ENCODE data around the gene MAPK8. TPM values are rescaled to one million over a fixed set of nuclear protein-coding genes. Genes with fewer than 3 reads are reported as not detected.

Gene MAPK8
- polyA plus RNA-seq, 2 of the 4 experiments (the other 2 are of a cell fraction) = 29.6 to 71.4 TPM

DNA sequence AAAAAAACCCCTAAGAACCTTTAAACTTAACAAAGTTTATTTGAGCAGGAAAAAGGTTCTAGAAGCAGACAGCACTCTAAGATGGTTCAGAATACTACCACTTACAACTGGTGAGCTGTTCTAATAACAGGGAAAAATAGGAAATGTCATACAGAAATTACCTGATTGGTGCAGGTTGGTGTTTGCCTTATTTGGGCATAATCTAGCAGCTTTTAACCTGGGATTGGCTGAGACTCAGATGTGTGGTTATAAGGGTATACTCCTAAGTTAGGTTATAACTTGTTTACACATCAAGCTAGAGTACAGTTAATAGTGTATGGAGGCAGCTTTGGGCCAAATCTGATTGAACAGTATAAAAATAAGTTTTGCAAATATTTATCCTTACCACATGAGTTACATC is 59.8 kb downstream of the MAPK8 start:
- no peaks in the 10 kb centered on the region for H3K9me3 ChIP-seq
- DNase-seq (ENCODE audit: low read depth in 1 of 2, low spot score in 1 of 2) = peak in 1 of 2 experiments; percentile 41
- peaks cover 34% of the 10 kb centered on the region for H3K4me1 ChIP-seq
- CTCF ChIA-PET = interaction anchor here (2.0 kb wide), 1 partner anchor 290 kb away, joined by 22 read pairs; no protein-coding TSS in a partner anchor
- peak in 1 of 2 experiments; percentile 39; a peak in 2 of 6 replicates for ATAC-seq
- no peak overlapping the region for H3K27ac ChIP-seq
- no peak for FAIRE-seq
- H3K4me2 ChIP-seq = no peak overlapping the region
- H3K4me3 ChIP-seq = no peak overlapping the region
- POLR2A ChIA-PET = no interaction called here
- no peak for TF ChIP-seq SREBF2 (IDR thresholded peaks at IDR 0.05)
- TF ChIP-seq RAD21 (conservative IDR thresholded peaks at IDR 0.05 in 1 of 2, IDR thresholded peaks at IDR 0.05 in 1 of 2) = no peak
- TF ChIP-seq ZFP36 (IDR thresholded peaks at IDR 0.05; ENCODE audit: borderline replicate concordance, partially characterized antibody) = peak; percentile 67

DNA sequence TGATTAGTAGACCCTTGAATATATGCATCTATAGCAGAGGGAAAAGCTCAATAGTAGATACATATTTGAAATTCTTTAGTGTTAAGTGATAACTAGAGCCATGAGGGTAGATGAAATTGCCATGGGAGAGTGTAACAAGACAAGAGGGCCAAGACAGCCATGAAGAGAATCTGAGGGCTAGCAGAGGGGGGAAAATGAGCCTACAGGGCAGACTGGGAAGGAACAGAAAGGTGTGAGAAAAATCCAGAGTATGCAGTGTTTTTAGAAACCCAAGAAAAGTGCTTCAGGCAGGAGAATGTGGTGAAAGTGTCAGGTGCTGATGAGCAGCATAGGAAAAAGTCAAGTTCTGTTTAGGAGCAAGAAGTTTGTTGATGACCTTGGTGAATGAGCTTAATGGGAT is 63.0 kb downstream of the MAPK8 start:
- no peak overlapping the region for H3K27ac ChIP-seq
- no peak overlapping the region for H3K4me3 ChIP-seq
- DNase-seq (ENCODE audit: low read depth in 1 of 2, low spot score in 1 of 2) (no peak), ATAC-seq (no peak), FAIRE-seq (no peak)
- no peaks in the 10 kb centered on the region for H3K9me3 ChIP-seq
- no peak overlapping the region for H3K4me2 ChIP-seq
- TF ChIP-seq ZFP36 (IDR thresholded peaks at IDR 0.05; ENCODE audit: borderline replicate concordance, partially characterized antibody) (no peak), HOXB13 (CRISPR knock-in tag; IDR thresholded peaks at IDR 0.05; ENCODE audit: low read depth) (no peak), RFX5 (IDR thresholded peaks at IDR 0.05) (no peak), SMC3 (IDR thresholded peaks at IDR 0.05) (no peak), SREBF2 (IDR thresholded peaks at IDR 0.05) (no peak), ESRRA (IDR thresholded peaks at IDR 0.05; ENCODE audit: borderline replicate concordance, low read length) (no peak)
- TF ChIP-seq, protein P1, sequence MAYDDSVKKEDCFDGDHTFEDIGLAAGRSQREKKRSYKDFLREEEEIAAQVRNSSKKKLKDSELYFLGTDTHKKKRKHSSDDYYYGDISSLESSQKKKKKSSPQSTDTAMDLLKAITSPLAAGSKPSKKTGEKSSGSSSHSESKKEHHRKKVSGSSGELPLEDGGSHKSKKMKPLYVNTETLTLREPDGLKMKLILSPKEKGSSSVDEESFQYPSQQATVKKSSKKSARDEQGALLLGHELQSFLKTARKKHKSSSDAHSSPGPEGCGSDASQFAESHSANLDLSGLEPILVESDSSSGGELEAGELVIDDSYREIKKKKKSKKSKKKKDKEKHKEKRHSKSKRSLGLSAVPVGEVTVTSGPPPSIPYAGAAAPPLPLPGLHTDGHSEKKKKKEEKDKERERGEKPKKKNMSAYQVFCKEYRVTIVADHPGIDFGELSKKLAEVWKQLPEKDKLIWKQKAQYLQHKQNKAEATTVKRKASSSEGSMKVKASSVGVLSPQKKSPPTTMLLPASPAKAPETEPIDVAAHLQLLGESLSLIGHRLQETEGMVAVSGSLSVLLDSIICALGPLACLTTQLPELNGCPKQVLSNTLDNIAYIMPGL (CRISPR knock-in tag; IDR thresholded peaks at IDR 0.05; ENCODE audit: borderline replicate concordance) = no peak
- TF ChIP-seq, protein P2, sequence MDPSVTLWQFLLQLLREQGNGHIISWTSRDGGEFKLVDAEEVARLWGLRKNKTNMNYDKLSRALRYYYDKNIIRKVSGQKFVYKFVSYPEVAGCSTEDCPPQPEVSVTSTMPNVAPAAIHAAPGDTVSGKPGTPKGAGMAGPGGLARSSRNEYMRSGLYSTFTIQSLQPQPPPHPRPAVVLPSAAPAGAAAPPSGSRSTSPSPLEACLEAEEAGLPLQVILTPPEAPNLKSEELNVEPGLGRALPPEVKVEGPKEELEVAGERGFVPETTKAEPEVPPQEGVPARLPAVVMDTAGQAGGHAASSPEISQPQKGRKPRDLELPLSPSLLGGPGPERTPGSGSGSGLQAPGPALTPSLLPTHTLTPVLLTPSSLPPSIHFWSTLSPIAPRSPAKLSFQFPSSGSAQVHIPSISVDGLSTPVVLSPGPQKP (IDR thresholded peaks at IDR 0.05; ENCODE audit: low read depth, low read length) = no peak
- POLR2A ChIA-PET = no interaction called here
- CTCF ChIA-PET = interaction anchor here (0.9 to 5.5 kb wide), 2 partner anchors 15 to 288 kb away, joined by 3 to 43 read pairs; no protein-coding TSS in a partner anchor
- peaks cover 18% of the 10 kb centered on the region for H3K4me1 ChIP-seq

DNA sequence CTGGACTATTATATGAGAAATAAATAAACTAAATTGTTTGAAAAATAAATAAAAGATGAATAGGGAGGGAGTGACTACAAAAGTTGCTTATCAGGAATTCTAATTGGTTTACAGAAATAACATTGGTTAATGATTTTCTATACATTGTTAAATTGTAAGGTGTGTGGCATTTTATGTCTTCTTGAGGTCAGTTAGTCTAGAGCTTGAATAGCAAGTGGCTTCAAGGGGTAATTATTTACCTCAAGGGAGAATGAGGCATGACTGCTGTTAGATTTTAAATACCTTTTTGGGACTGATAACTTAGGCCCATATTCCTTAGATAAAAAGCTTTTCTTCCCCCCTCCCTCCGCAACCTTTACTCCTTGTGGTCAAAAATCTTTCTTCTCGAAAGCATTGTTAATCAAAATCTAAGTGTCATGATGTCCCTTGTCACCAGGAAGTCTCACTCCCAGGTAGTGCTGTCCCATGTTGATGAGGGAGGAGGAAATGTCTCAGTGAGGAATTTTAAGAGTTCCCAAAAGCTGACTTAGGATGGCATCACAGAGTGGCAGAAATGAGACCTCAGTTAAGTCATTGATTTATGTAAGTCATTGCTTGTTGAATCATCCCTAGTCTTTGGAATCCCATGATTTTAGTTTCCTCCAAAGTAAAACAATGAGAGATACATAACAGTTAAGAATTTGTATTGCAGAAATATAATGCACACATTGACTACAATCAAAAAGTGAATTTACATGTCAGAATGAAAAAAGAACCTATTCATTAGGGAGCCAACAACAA is 71.5 kb downstream of the MAPK8 start:
- ATAC-seq (no peak), FAIRE-seq (no peak), DNase-seq (ENCODE audit: low read depth in 1 of 2, low spot score in 1 of 2) (no peak)
- Histone ChIP-seq H3K4me3 (no peak overlapping the region), H3K4me1 (peaks cover 1% of the 10 kb centered on the region; the same call in 1 of the 3 replicates), H3K9me3 (0 out of 3 replicates have a peak, but pooled peaks cover 3% of the 10 kb centered on the region), H3K4me2 (no peak overlapping the region), H3K27ac (no peak overlapping the region)
- TF ChIP-seq KDM5A (IDR thresholded peaks at IDR 0.05) (no peak), ESRRA (IDR thresholded peaks at IDR 0.05; ENCODE audit: borderline replicate concordance, low read length) (no peak), ZC3H11A (IDR thresholded peaks at IDR 0.05) (no peak), RNF2 (IDR thresholded peaks at IDR 0.05; ENCODE audit: borderline replicate concordance, low read depth) (no peak), POLR2A (IDR thresholded peaks at IDR 0.05; ENCODE audit: low read length) (no peak), HEYL (CRISPR knock-in tag; IDR thresholded peaks at IDR 0.05) (no peak)
- CTCF ChIA-PET = interaction anchor here (1.3 kb wide), 1 partner anchor 278 kb away, joined by 4 read pairs; no protein-coding TSS in a partner anchor
- POLR2A ChIA-PET = no interaction called here
- 95% methylated on average over 2 of the region's 2 CpGs for WGBS (ENCODE audit: missing lambda C conversion rate)

DNA sequence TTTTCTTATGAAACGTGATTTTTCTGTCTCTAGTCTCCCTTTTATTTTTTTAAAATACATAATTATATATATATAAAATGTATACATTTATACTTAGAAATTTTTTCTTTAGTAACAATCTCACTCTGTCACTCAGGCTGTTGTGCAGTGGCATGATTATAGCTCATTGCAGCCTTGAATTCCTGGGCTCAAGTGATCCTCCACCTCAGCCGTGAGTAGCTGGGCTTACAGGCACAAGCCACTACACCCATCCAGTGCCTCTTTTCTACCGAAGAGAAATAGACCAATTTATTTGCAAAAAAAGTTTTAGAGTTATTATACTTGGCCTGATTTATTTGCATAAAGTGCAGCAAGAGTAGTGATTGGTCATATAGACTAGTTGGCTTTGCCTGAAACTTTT is 72.2 kb downstream of the MAPK8 start:
- CTCF ChIA-PET = interaction anchor here (1.3 kb wide), 1 partner anchor 277 kb away, joined by 4 read pairs; no protein-coding TSS in a partner anchor
- no peak for DNase-seq (ENCODE audit: low read depth in 1 of 2, low spot score in 1 of 2)
- 92% methylated on average over 3 of the region's 3 CpGs for WGBS (ENCODE audit: missing lambda C conversion rate)
- POLR2A ChIA-PET = no interaction called here
- Histone ChIP-seq H3K9me3 (0 out of 3 replicates have a peak, but pooled peaks cover 3% of the 10 kb centered on the region), H3K4me2 (no peak overlapping the region), H3K4me1 (peaks cover 7% of the 10 kb centered on the region; the same call in 2 of the 3 replicates), H3K27ac (no peak overlapping the region), H3K4me3 (no peak overlapping the region)
- ATAC-seq = no peak
- no peak for FAIRE-seq
- no peak for TF ChIP-seq GATA3 (IDR thresholded peaks at IDR 0.05; ENCODE audit: borderline replicate concordance)
- TF ChIP-seq, protein P3, sequence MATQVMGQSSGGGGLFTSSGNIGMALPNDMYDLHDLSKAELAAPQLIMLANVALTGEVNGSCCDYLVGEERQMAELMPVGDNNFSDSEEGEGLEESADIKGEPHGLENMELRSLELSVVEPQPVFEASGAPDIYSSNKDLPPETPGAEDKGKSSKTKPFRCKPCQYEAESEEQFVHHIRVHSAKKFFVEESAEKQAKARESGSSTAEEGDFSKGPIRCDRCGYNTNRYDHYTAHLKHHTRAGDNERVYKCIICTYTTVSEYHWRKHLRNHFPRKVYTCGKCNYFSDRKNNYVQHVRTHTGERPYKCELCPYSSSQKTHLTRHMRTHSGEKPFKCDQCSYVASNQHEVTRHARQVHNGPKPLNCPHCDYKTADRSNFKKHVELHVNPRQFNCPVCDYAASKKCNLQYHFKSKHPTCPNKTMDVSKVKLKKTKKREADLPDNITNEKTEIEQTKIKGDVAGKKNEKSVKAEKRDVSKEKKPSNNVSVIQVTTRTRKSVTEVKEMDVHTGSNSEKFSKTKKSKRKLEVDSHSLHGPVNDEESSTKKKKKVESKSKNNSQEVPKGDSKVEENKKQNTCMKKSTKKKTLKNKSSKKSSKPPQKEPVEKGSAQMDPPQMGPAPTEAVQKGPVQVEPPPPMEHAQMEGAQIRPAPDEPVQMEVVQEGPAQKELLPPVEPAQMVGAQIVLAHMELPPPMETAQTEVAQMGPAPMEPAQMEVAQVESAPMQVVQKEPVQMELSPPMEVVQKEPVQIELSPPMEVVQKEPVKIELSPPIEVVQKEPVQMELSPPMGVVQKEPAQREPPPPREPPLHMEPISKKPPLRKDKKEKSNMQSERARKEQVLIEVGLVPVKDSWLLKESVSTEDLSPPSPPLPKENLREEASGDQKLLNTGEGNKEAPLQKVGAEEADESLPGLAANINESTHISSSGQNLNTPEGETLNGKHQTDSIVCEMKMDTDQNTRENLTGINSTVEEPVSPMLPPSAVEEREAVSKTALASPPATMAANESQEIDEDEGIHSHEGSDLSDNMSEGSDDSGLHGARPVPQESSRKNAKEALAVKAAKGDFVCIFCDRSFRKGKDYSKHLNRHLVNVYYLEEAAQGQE (IDR thresholded peaks at IDR 0.05) = no peak
- TF ChIP-seq, protein P4, sequence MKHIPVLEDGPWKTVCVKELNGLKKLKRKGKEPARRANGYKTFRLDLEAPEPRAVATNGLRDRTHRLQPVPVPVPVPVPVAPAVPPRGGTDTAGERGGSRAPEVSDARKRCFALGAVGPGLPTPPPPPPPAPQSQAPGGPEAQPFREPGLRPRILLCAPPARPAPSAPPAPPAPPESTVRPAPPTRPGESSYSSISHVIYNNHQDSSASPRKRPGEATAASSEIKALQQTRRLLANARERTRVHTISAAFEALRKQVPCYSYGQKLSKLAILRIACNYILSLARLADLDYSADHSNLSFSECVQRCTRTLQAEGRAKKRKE (CRISPR knock-in tag; IDR thresholded peaks at IDR 0.05; ENCODE audit: low read depth) = no peak
- no peak for TF ChIP-seq FOXS1 (CRISPR knock-in tag; IDR thresholded peaks at IDR 0.05)
- TF ChIP-seq JUNB (IDR thresholded peaks at IDR 0.05) = no peak
- TF ChIP-seq, protein P2 (IDR thresholded peaks at IDR 0.05; ENCODE audit: low read depth, low read length) = no peak

Measured in A549 (cell line).